Measurements from ENCODE around the gene CCDC137. TPM values are rescaled to one million over a fixed set of nuclear protein-coding genes. Genes with fewer than 3 reads are reported as not detected.
"Not testable (repeated sequence)": the region's sequence is repeated elsewhere in the genome, so short reads cannot be mapped to it uniquely, and the experiment has no call there.

Gene CCDC137
- total and polyA plus RNA-seq, 2 of the 13 experiments (the other 11 are each of a cell fraction or from before 2014, with no cell fraction given): 14.6 to 39.1 TPM

- intact Hi-C loops (cut with micrococcal nuclease; ENCODE audit: unreplicated experiment) (no loop called here), in situ Hi-C loops (cut with HindIII; ENCODE audit: extremely low pct_ligation_motif_present, low pct_unique_long_range_greater_than_20kb) (no loop called here)
- no peaks in the 10 kb centered on the region for H3K9me3 ChIP-seq (ENCODE audit: low read length)
- no TSS peak for BruUV-seq (replicated peaks)
- peaks cover 27% of the 10 kb centered on the region for H3K79me2 ChIP-seq (ENCODE audit: insufficient read depth, low read length)
- 45% methylated on average over 5 of the region's 7 CpGs for WGBS (ENCODE audit: low lambda C conversion rate)
- H3K27me3 ChIP-seq (ENCODE audit: control insufficient read depth in 1 of 2, insufficient read depth in 2 of 2, low read length in 2 of 2): no peaks in the 10 kb centered on the region
- no peak overlapping the region for H3K4me3 ChIP-seq (replicated peaks in 1 of 3; ENCODE audit: insufficient read depth in 1 of 3, low read depth in 2 of 3, low read length in 3 of 3)
- CTCF ChIA-PET (ENCODE audit: low intra/inter-chr PET ratio, low total read pairs): no interaction called here
- POLR2A ChIA-PET: no interaction called here
- H3K9ac ChIP-seq (ENCODE audit: insufficient read depth, low read depth, low read length): no peak overlapping the region
- H2AFZ ChIP-seq (ENCODE audit: low read length): no peak overlapping the region
- H3K4me1 ChIP-seq (ENCODE audit: insufficient read depth, low read length): peaks cover 15% of the 10 kb centered on the region
- H4K20me1 ChIP-seq (ENCODE audit: insufficient read depth, low read length): peaks cover 14% of the 10 kb centered on the region; the same call in 1 of the 2 replicates
- TF ChIP-seq NCOA5 (CRISPR knock-in tag; IDR thresholded peaks at IDR 0.05): no peak
- no peak for TF ChIP-seq CEBPG (CRISPR knock-in tag; IDR thresholded peaks at IDR 0.05)
- no peak for DNase-seq (ENCODE audit: low spot score)
- no peak overlapping the region for H3K4me2 ChIP-seq (ENCODE audit: low read depth, low read length)
- peaks cover 47 to 70% of the 10 kb centered on the region in 2 experiments for H3K36me3 ChIP-seq (replicated peaks in 1 of 2; ENCODE audit: control insufficient read depth in 1 of 2, insufficient read depth in 2 of 2, low read length in 2 of 2)
- FAIRE-seq: no peak
- ATAC-seq: no peak
- no peak overlapping the region for H3K27ac ChIP-seq (ENCODE audit: extremely low read length, insufficient read depth, low read length)
Observed at GRCh38 chr17:81616877-81617276, 49.7 kb upstream of the CCDC137 start.

- H2AFZ ChIP-seq (ENCODE audit: low read length); FAIRE-seq; H3K4me3 ChIP-seq (replicated peaks in 1 of 3; ENCODE audit: insufficient read depth in 1 of 3, low read depth in 2 of 3, low read length in 3 of 3); H3K4me2 ChIP-seq (ENCODE audit: low read depth, low read length); DNase-seq (ENCODE audit: low spot score); ATAC-seq; H3K9me3 ChIP-seq (ENCODE audit: low read length); POLR2A ChIA-PET; intact Hi-C loops (cut with micrococcal nuclease; ENCODE audit: unreplicated experiment); H3K27me3 ChIP-seq (ENCODE audit: control insufficient read depth in 1 of 2, insufficient read depth in 2 of 2, low read length in 2 of 2); H3K9ac ChIP-seq (ENCODE audit: insufficient read depth, low read depth, low read length); CTCF ChIA-PET (ENCODE audit: low intra/inter-chr PET ratio, low total read pairs); H3K27ac ChIP-seq (ENCODE audit: extremely low read length, insufficient read depth, low read length); H4K20me1 ChIP-seq (ENCODE audit: insufficient read depth, low read length); in situ Hi-C loops (cut with HindIII; ENCODE audit: extremely low pct_ligation_motif_present, low pct_unique_long_range_greater_than_20kb); BruUV-seq (replicated peaks): not testable (repeated sequence)
- Histone ChIP-seq H3K79me2 (ENCODE audit: insufficient read depth, low read length) (peaks cover 24% of the 10 kb centered on the region), H3K4me1 (ENCODE audit: insufficient read depth, low read length) (peaks cover 15% of the 10 kb centered on the region), H3K36me3 (replicated peaks in 1 of 2; ENCODE audit: control insufficient read depth in 1 of 2, insufficient read depth in 2 of 2, low read length in 2 of 2) (peaks cover 39 to 68% of the 10 kb centered on the region in 2 experiments)
- WGBS (ENCODE audit: low lambda C conversion rate): 99% methylated on average over 23 of the region's 36 CpGs
Observed at GRCh38 chr17:81618307-81618706, 48.2 kb upstream of the CCDC137 start.
